Stimulated activated CD8-positive, alpha-beta memory T cell treated with anti-CD3 and anti-CD28 coated beads, Interleukin-12 subunit alpha, Interleukin-12 subunit beta, amount 100 ng/mL, for 4 hours (primary cell): ENCODE measurements around the gene NAIF1.

Experiments used
- DNase-seq: peaks from one replicate; pipeline ENCODE4 v3.0.0-alpha.2; 2020; ENCODE audit warnings: low read depth

NAIF1 gene

DNA sequence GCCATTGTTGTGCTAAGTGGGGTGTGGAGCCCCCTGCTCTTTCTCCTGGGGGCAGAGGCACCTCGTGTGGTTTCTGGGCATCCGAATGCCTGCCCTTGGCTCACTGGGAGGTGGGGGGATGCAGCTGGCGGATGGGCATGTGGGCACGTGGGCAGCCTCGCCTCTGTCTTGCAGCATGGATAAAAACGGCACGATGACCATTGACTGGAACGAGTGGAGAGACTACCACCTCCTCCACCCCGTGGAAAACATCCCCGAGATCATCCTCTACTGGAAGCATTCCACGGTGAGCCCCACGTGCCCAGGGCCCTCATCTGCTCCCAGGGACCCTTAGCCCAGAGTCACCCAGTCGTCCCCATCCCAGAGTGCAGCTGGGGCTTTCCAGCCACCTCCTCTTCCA is 35.1 kb upstream of the NAIF1 start:
- no peak for DNase-seq

- no peak for DNase-seq
Observed at GRCh38 chr9:128101690-128102089, 34.6 kb upstream of the NAIF1 start.

- DNase-seq, result no peak
Observed at GRCh38 chr9:128101231-128101661, 34.1 kb upstream of the NAIF1 start.

DNA sequence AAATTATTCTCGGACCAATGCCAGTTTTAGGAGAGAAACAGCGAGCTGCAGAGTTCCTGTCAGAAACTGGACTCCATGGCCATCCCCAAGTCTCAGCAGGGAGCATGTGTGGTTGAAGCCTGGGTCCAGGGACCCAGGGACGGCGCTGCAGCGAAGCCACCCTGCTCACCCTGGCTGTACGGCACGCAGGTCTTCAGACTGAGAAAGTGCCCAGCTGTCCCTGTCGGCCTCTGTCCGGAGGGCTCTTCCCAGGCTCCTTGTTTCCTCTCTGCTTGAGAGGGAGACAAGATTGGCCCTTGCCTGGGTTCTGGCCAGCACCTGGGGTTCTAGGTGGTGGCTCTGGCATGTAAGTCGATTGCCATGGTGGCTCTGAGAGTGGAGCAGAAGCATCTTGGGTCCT is 33.5 kb upstream of the NAIF1 start:
- no peak for DNase-seq

GRCh38 chr9:128099932-128100491 is 32.9 kb upstream of the NAIF1 start:
- DNase-seq, result no peak

- DNase-seq, result no peak
Observed at GRCh38 chr9:128099231-128099931, 32.3 kb upstream of the NAIF1 start.

DNA sequence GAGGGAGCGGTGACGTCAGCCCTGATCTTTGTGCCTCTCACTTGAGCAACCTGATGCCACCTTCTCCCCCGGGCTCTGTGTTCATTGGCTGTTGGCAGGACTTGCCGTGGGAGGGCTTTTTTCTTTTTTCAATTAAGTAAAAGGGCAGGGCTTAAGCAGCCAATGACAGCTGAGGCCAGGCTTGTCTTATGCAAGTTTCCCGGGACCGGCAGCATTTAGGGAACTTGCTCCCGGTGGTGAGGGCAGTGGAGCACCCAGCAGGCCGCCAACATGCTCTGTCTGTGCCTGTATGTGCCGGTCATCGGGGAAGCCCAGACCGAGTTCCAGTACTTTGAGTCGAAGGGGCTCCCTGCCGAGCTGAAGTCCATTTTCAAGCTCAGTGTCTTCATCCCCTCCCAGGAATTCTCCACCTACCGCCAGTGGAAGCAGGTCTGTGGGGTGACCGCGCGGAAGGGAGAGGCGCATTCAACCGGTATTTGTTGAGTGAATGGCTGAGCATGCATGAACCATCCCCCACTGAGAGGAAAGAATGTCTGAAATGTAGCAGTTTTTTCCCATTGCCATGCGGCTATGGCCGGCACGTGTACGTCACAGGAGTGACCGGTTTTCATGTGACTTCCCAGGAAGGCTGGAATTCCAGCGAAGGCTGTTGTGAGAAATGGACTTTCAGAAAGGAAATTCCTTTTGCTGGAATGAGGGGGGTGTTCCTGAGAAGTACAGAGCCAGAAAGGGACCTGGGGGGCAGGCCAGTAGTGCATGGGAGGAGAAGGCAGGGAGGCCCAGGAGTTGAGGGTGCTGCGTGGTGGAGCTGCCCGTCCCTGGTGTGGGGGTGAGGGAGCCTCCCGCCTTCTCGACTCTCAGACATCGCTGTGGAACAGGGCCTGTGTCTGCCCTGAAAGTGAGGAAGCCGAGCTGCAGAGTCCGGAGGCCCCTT is 31.4 kb upstream of the NAIF1 start:
- peak; percentile 50 for DNase-seq

GRCh38 chr9:128097543-128098296 is 30.6 kb upstream of the NAIF1 start:
- DNase-seq, result no peak

- DNase-seq, result no peak
Observed at GRCh38 chr9:128096616-128097536, 29.8 kb upstream of the NAIF1 start.

DNA sequence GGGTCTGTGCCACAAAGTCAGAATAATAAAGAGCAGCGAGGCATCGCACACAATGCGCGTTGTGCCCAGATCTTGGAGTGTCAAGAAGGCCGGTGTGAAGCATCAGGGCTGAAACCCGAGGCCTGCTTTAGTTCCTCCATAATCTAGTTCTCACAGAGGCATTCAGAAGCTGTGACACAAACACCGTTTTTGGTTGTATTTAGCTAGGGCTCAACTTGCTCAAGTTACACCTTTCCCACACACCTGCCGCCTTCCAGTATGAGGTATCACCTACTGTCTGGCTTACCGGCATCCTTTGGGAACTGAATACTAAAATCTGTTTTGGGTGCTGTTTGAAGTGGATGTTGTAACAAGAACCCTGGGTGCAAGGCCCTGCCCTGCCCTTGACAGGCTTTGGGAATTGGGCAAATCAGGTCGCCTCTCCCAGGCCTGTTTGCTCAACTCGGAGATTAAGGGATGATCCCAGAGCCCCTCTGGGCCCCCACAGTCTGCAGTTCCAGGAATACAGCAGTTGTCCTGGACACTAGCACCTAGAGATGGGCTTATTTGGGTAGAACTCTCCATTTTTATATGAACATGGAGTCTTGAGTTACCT is 27.9 kb upstream of the NAIF1 start:
- DNase-seq, result no peak

GRCh38 chr9:128094166-128094949 is 27.2 kb upstream of the NAIF1 start:
- DNase-seq, result peak; percentile 31

DNA sequence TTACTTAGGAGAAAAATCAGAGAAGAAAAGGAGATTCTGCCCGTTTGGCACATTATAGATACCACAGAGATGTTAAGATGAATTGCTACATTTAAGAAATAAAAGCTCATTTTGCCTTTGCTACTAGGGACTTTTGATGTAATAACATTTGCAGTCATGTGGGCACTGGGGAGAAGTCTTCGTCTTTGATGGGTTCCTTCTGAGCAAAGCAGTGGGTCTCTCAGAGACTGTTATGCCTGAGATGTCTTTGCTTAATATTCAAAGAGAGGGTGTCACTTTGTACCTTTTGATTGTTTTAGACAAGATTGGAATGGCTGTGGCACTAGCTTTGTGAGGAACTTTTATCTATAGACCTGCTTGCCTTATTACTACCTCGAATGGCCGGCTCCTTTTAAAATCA is 25.9 kb upstream of the NAIF1 start:
- DNase-seq, result no peak

DNA sequence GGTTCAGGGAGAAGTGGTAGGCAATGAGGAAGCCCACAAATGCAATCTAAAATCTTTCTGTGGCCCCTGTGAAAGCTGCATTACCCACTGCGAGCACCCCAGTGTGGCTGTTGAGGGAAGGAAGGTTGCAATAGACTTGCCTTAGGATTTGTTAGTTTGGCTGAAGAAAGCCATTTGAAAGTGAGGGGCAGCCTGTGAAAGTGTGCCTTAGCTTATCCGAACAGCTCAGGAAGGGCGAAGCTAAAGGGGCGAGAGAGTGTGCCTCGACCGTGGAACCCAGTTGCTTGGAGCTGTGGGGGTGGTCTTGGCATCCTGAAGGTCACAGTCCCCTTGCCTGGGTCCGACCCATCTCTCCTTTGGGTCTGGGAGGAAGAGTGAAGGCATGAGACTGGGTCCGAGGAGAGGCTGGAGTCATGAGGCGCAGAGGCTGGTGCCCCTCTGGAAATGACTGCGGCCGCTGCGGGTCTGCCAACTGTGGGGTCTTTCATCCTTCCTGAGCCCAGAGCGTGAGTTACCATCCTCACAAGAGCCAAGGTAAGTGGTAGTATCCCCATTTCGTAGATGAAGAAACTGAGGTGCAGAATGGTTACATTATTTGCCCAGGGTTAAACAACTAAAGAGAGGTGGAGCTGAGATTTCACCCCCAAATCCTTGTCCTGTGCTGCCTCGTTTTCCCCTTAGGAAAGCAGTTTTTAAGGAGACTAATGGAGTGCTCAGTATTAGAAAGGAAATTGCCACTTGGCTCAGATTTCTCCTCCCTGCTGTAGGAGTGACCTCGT is 25.3 kb upstream of the NAIF1 start:
- no peak for DNase-seq

DNA sequence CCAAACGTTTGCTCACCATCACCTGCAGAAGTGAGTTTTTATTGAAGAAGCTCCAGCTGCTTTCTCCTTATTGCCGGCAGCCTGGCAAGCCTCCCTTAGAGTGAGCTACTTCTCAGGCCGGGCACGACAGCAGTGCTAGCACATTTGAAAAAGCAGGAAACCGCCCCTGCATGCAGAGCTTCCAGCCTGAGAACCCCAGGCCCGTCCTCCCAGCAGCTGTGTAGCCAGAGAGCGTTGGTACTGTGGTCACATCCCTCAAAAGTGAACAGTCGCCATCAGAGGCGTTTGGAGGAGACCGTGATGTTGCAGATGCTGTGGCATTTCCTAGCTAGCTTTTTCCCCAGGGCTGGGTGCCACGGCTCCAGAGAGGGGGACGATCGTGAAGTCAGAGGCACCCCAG is 24.5 kb upstream of the NAIF1 start:
- no peak for DNase-seq

GRCh38 chr9:128091144-128091543 is 24.0 kb upstream of the NAIF1 start:
- no peak for DNase-seq

- no peak for DNase-seq
Observed at GRCh38 chr9:128089299-128089698, 22.2 kb upstream of the NAIF1 start.

DNA sequence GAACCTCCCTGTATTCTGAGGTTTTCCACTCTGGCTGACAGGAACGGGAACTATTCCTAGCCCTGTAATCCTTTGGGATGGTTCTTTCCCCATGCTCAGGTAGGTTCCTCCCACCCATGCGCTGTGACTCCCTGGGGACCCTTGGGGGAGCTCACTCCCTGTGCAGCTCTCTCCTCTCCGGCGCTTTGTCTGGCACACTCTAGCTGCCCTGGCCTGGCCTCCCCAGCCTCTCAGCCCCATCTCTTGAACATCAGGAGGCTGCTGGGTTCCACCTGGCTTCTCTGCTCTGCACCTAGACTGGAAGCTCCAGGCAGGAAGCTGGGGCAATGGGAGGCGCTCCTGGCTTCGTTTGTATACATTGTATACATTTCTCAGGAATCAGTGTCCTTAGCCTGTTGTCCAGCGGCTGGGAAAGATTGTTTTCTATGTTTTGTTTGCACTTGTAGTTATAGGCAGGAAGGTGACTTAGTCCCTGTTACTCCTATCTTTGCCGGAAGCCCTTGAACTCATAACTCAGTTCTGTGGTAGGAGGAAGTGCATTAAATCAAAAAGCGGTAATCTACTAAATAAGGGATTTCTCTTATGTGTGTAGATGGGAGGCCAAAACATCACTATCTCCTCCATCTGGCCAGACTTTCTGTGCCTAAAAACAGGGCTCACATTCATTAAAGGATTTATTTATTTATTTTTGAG is 21.3 kb upstream of the NAIF1 start:
- no peak for DNase-seq

DNA sequence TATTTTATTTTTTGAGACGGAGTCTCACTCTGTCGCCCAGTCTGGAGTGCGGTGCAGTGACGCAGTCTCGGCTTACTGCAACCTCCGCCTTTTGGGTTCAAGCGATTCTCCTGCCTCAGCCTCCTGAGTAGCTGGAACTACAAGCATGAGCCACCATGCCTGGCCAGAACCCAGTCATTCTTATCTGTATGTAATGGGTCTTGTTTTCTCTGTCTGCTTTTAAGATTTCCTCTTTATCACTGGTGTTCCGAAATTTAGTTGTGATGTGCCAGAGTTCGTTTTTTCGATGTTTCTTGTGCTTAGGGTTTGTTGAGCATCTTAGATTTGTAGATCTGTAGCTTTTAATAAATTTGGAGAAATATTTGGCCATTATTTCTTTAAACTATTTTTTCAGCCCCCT is 20.1 kb upstream of the NAIF1 start:
- no peak for DNase-seq

DNA sequence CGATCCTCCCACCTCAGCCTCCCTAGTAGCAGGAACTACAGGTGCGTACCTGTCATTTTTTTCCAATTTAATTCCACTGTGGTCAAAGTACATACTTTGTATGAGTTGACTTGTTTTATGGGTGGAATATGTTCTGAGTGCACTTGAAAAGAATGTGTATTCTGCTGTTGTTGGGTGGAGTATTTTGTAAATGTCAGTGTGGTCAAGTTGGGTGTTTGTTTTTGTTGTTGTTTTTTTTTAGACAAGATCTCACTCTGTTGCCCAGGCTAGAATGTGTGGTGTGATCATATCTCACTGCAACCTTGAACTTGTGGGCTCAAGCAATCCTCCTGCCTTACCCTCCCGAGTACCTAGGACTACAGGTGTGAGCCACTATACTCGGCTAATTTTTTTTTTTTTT is 18.8 kb upstream of the NAIF1 start:
- DNase-seq, result no peak
